ENCODE measurements around the gene STK32B. TPM values are rescaled to one million over a fixed set of nuclear protein-coding genes. Genes with fewer than 3 reads are reported as not detected.

STK32B gene
- polyA plus RNA-seq, 1 of the 3 experiments (the other 2 are of a cell fraction): 0.20 TPM

- no peaks in the 10 kb centered on the region for H3K9me2 ChIP-seq
- TF ChIP-seq FOSL2 (IDR thresholded peaks at IDR 0.05; ENCODE audit: borderline replicate concordance, low read depth) (no peak), RXRA (IDR thresholded peaks at IDR 0.05; ENCODE audit: borderline replicate concordance, low read depth) (no peak), MAX (IDR thresholded peaks at IDR 0.05; ENCODE audit: low read depth) (no peak), USF1 (IDR thresholded peaks at IDR 0.05; ENCODE audit: borderline replicate concordance, low read depth) (no peak), SMC3 (IDR thresholded peaks at IDR 0.05; ENCODE audit: low read depth, low read length) (no peak), ELF1 (IDR thresholded peaks at IDR 0.05) (no peak), YY1 (IDR thresholded peaks at IDR 0.05; ENCODE audit: low read depth) (no peak), FOXJ3 (CRISPR knock-in tag; IDR thresholded peaks at IDR 0.05) (no peak), TEAD4 (IDR thresholded peaks at IDR 0.05; ENCODE audit: borderline replicate concordance, insufficient read depth) (no peak), GATA2 (CRISPR knock-in tag; IDR thresholded peaks at IDR 0.05) (no peak), PBX3 (IDR thresholded peaks at IDR 0.05) (no peak), CHD2 (IDR thresholded peaks at IDR 0.05; ENCODE audit: low read length, partially characterized antibody) (no peak)
- WGBS (ENCODE audit: low lambda C conversion rate): 8% methylated on average over 10 of the region's 10 CpGs
- H3K4me1 ChIP-seq (ENCODE audit: control insufficient read depth in 1 of 2, insufficient read depth in 2 of 2, low read depth in 1 of 2, low read length in 1 of 2): no peaks in the 10 kb centered on the region; a peak in 1 of 4 replicates
- CTCF ChIA-PET: interaction anchor here (0.6 to 2.0 kb wide), 2 partner anchors 12 to 262 kb away, joined by 3 to 11 read pairs; partner anchors contain the start of gene EVC
- H2AFZ ChIP-seq (ENCODE audit: low read depth): no peak overlapping the region
- POLR2A ChIA-PET: no interaction called here
- H3K9ac ChIP-seq: no peak overlapping the region
- H4K20me1 ChIP-seq (ENCODE audit: insufficient read depth): no peaks in the 10 kb centered on the region
- no peak for DNase-seq
- H3K27me3 ChIP-seq (ENCODE audit: insufficient read depth): no peaks in the 10 kb centered on the region
- no peaks in the 10 kb centered on the region for H3K9me3 ChIP-seq
- no peak overlapping the region for H3K27ac ChIP-seq (ENCODE audit: low read depth in 2 of 2, low read length in 1 of 2)
- no peak overlapping the region for H3K4me2 ChIP-seq
- no peaks in the 10 kb centered on the region for H3K36me3 ChIP-seq (replicated peaks in 1 of 2; ENCODE audit: control insufficient read depth in 1 of 2, insufficient read depth in 2 of 2, low read length in 1 of 2)
- H3F3A ChIP-seq (replicated peaks; ENCODE audit: insufficient read depth): no peaks in the 10 kb centered on the region
- H3K4me3 ChIP-seq (ENCODE audit: low read depth in 2 of 2, low read length in 1 of 2): no peak overlapping the region
- no peaks in the 10 kb centered on the region for H3K79me2 ChIP-seq (ENCODE audit: insufficient read depth)
These were observed 396.9 kb downstream of the STK32B start for GRCh38 chr4:5448221-5448620.

- no peaks in the 10 kb centered on the region for H3K9me3 ChIP-seq
- H3K79me2 ChIP-seq (ENCODE audit: insufficient read depth): no peaks in the 10 kb centered on the region
- TF ChIP-seq TEAD4 (IDR thresholded peaks at IDR 0.05; ENCODE audit: borderline replicate concordance, insufficient read depth) (no peak), TCF12 (IDR thresholded peaks at IDR 0.05) (no peak), GABPA (IDR thresholded peaks at IDR 0.05; ENCODE audit: low read depth) (no peak), RXRA (IDR thresholded peaks at IDR 0.05; ENCODE audit: borderline replicate concordance, low read depth) (no peak), USF1 (IDR thresholded peaks at IDR 0.05; ENCODE audit: borderline replicate concordance, low read depth) (no peak), JUND (IDR thresholded peaks at IDR 0.05) (no peak), RFX5 (IDR thresholded peaks at IDR 0.05; ENCODE audit: low read length) (no peak)
- no peaks in the 10 kb centered on the region; the same call in 1 of the 2 replicates for H3K27me3 ChIP-seq (ENCODE audit: insufficient read depth)
- no peaks in the 10 kb centered on the region for H4K20me1 ChIP-seq (ENCODE audit: insufficient read depth)
- H3F3A ChIP-seq (replicated peaks; ENCODE audit: insufficient read depth): no peaks in the 10 kb centered on the region
- no peak overlapping the region for H2AFZ ChIP-seq (ENCODE audit: low read depth)
- no peaks in the 10 kb centered on the region; a peak in 1 of 4 replicates for H3K4me1 ChIP-seq (ENCODE audit: control insufficient read depth in 1 of 2, insufficient read depth in 2 of 2, low read depth in 1 of 2, low read length in 1 of 2)
- H3K9ac ChIP-seq: no peak overlapping the region
- ChIA-PET POLR2A (no interaction called here), CTCF (interaction anchor here (0.9 kb wide), 1 partner anchor 9 kb away, joined by 3 read pairs; no protein-coding TSS in a partner anchor)
- H3K4me3 ChIP-seq (ENCODE audit: low read depth in 2 of 2, low read length in 1 of 2): no peak overlapping the region
- H3K4me2 ChIP-seq: no peak overlapping the region
- WGBS (ENCODE audit: low lambda C conversion rate): 23% methylated on average over 4 of the region's 4 CpGs
- no peak for DNase-seq
- no peak overlapping the region for H3K27ac ChIP-seq (ENCODE audit: low read depth in 2 of 2, low read length in 1 of 2)
- H3K9me2 ChIP-seq: no peaks in the 10 kb centered on the region
- no peaks in the 10 kb centered on the region for H3K36me3 ChIP-seq (replicated peaks in 1 of 2; ENCODE audit: control insufficient read depth in 1 of 2, insufficient read depth in 2 of 2, low read length in 1 of 2)
These were observed 400.0 kb downstream of the STK32B start for GRCh38 chr4:5451243-5451642.

Measured in SK-N-SH (cell line).